HEK293 (cell line): ENCODE measurements around the gene MRPL51.

ENCODE experiments used
- SP7 ChIP-seq: fragments of 450-650 bp; formaldehyde crosslinking; IDR thresholded peaks from 2 replicates; pipeline ENCODE4 v1.5.1; 2016; ENCODE audit warnings: missing biosample characterization, missing genetic modification characterization
- WT1 ChIP-seq: fragments of 450-650 bp; formaldehyde crosslinking; IDR thresholded peaks from 2 replicates; pipeline ENCODE4 v1.5.1; 2016; ENCODE audit warnings: missing biosample characterization, missing genetic modification characterization
- ZBTB20 ChIP-seq: fragments of 450-650 bp; formaldehyde crosslinking; IDR thresholded peaks from 2 replicates; pipeline ENCODE4 v1.5.1; 2016; ENCODE audit warnings: missing biosample characterization, missing genetic modification characterization
- ZBTB48 ChIP-seq: fragments of 450-650 bp; formaldehyde crosslinking; IDR thresholded peaks from 2 replicates; pipeline ENCODE4 v1.5.1; 2016; ENCODE audit warnings: missing biosample characterization, missing genetic modification characterization
- ZNF114 ChIP-seq: fragments of 450-650 bp; formaldehyde crosslinking; IDR thresholded peaks from 2 replicates; pipeline ENCODE4 v1.5.0; 2017; ENCODE audit warnings: missing biosample characterization, missing genetic modification characterization
- ZNF155 ChIP-seq: fragments of 450-650 bp; formaldehyde crosslinking; IDR thresholded peaks from 2 replicates; pipeline ENCODE4 v1.5.1; 2016; ENCODE audit warnings: missing biosample characterization, missing genetic modification characterization
- ZNF248 ChIP-seq: fragments of 450-650 bp; formaldehyde crosslinking; IDR thresholded peaks from 2 replicates; pipeline ENCODE4 v1.5.1; 2017; ENCODE audit warnings: missing biosample characterization, missing genetic modification characterization
- ZNF266 ChIP-seq: fragments of 450-650 bp; formaldehyde crosslinking; IDR thresholded peaks from 2 replicates; pipeline ENCODE4 v1.5.1; 2016; ENCODE audit warnings: missing biosample characterization, missing genetic modification characterization, low read depth
- ZNF335 ChIP-seq: fragments of 450-650 bp; formaldehyde crosslinking; conservative IDR thresholded peaks from 2 replicates; pipeline ENCODE4 v1.5.1; 2016; ENCODE audit warnings: missing biosample characterization, missing genetic modification characterization
- ZNF629 ChIP-seq: fragments of 450-650 bp; formaldehyde crosslinking; IDR thresholded peaks from 2 replicates; pipeline ENCODE4 v1.5.1; 2017; ENCODE audit warnings: missing biosample characterization, missing genetic modification characterization
- ZNF777 ChIP-seq: fragments of 450-650 bp; formaldehyde crosslinking; IDR thresholded peaks from 2 replicates; pipeline ENCODE4 v1.5.1; 2017; ENCODE audit warnings: missing biosample characterization, missing genetic modification characterization, borderline replicate concordance
- ZXDB ChIP-seq: fragments of 450-650 bp; formaldehyde crosslinking; IDR thresholded peaks from 2 replicates; pipeline ENCODE4 v1.5.1; 2016; ENCODE audit warnings: missing biosample characterization, missing genetic modification characterization
- TF ChIP-seq, protein P1 (sequence below): fragments of 450-650 bp; formaldehyde crosslinking; optimal IDR thresholded peaks from 2 replicates; pipeline ENCODE3; 2016; ENCODE audit warnings: missing biosample characterization, mild to moderate bottlenecking, missing genetic modification characterization
- TF ChIP-seq, protein P2 (sequence below): sonication (generic); formaldehyde crosslinking; IDR thresholded peaks from 2 replicates; pipeline ENCODE4 v1.8.1; 2022; ENCODE audit warnings: mild to moderate bottlenecking, moderate library complexity, missing genetic modification reagents
- TF ChIP-seq, protein P3 (sequence below): fragments of 450-650 bp; formaldehyde crosslinking; IDR thresholded peaks from 2 replicates; pipeline ENCODE4 v1.5.1; 2016; ENCODE audit warnings: missing biosample characterization, missing genetic modification characterization
- TF ChIP-seq, protein P4 (sequence below): fragments of 450-650 bp; formaldehyde crosslinking; IDR thresholded peaks from 2 replicates; pipeline ENCODE4 v1.5.1; 2017; ENCODE audit warnings: missing biosample characterization, missing genetic modification characterization
- TF ChIP-seq, protein P5 (sequence below): fragments of 450-650 bp; formaldehyde crosslinking; IDR thresholded peaks from 2 replicates; pipeline ENCODE4 v1.5.1; 2016; ENCODE audit warnings: missing biosample characterization, missing genetic modification characterization
- TF ChIP-seq, protein P6 (sequence below): fragments of 450-650 bp; formaldehyde crosslinking; IDR thresholded peaks from 2 replicates; pipeline ENCODE4 v1.5.1; 2016; ENCODE audit warnings: missing biosample characterization, missing genetic modification characterization
- TF ChIP-seq, protein P7 (sequence below): fragments of 450-650 bp; formaldehyde crosslinking; IDR thresholded peaks from 2 replicates; pipeline ENCODE4 v1.5.1; 2016; ENCODE audit warnings: missing biosample characterization, missing genetic modification characterization
- TF ChIP-seq, protein P8 (sequence below): fragments of 450-650 bp; formaldehyde crosslinking; IDR thresholded peaks from 2 replicates; pipeline ENCODE4 v1.5.1; 2016; ENCODE audit warnings: missing biosample characterization, missing genetic modification characterization

MRPL51 gene

DNA sequence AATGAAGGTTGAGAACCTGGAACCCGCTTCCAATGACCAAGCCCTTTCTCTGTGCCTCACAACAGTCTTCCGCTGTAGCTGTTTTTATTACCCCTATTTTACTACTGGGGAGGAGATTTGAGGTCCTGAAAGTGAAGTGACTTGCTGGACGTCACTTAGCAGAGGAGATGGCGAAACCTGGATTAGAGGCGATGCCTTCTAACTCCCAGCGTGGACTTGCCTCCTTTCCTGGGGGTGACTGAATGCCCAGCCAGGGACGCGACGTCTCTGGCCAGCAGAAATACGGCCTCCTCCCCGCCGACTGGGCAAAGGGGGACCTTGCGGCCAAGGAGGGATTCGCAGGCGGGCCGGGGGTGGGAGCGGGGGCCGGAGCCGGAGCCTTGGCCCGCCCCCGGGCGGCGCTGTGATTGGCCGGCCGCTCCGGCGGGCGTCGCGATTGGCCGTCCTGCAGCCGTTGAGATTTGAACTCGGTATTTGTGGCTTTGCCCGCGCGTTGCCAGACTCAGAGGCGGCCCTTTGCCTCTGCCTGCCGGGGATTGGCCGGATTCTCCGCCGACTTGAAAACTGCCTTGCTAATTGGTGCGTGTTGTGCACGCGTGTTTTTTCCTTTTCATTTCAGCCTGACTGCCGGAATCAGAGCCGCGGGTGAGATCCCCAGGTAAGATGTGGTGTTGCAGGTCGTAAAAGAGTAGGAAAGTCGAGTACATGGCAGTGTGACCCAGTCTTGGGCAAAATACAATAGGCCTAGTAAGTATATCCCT, 615 bp upstream of the MRPL51 start, which contains the start of gene NCAPD2 (continued):
- no peak for TF ChIP-seq ZNF114 (tag by site-specific recombination)
- no peak for TF ChIP-seq ZNF155 (tag by site-specific recombination)
- peak; percentile 27; the same call in 1 of the 2 replicates for TF ChIP-seq SP7 (tag by site-specific recombination)
- TF ChIP-seq, protein P1, sequence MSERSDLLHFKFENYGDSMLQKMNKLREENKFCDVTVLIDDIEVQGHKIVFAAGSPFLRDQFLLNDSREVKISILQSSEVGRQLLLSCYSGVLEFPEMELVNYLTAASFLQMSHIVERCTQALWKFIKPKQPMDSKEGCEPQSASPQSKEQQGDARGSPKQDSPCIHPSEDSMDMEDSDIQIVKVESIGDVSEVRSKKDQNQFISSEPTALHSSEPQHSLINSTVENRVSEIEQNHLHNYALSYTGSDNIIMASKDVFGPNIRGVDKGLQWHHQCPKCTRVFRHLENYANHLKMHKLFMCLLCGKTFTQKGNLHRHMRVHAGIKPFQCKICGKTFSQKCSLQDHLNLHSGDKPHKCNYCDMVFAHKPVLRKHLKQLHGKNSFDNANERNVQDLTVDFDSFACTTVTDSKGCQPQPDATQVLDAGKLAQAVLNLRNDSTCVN (tag by site-specific recombination): peak; percentile 33
- TF ChIP-seq ZNF266 (tag by site-specific recombination): no peak
- TF ChIP-seq ZNF777 (tag by site-specific recombination): 0 out of 2 replicates have a peak, but pooled peaks have one; percentile 28
- peak; percentile 38 for TF ChIP-seq WT1 (tag by site-specific recombination)
- TF ChIP-seq, protein P2, sequence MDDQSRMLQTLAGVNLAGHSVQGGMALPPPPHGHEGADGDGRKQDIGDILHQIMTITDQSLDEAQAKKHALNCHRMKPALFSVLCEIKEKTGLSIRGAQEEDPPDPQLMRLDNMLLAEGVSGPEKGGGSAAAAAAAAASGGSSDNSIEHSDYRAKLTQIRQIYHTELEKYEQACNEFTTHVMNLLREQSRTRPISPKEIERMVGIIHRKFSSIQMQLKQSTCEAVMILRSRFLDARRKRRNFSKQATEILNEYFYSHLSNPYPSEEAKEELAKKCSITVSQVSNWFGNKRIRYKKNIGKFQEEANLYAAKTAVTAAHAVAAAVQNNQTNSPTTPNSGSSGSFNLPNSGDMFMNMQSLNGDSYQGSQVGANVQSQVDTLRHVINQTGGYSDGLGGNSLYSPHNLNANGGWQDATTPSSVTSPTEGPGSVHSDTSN (CRISPR knock-in tag): no peak
- peak; percentile 73 for TF ChIP-seq ZBTB20 (tag by site-specific recombination)
- TF ChIP-seq, protein P3, sequence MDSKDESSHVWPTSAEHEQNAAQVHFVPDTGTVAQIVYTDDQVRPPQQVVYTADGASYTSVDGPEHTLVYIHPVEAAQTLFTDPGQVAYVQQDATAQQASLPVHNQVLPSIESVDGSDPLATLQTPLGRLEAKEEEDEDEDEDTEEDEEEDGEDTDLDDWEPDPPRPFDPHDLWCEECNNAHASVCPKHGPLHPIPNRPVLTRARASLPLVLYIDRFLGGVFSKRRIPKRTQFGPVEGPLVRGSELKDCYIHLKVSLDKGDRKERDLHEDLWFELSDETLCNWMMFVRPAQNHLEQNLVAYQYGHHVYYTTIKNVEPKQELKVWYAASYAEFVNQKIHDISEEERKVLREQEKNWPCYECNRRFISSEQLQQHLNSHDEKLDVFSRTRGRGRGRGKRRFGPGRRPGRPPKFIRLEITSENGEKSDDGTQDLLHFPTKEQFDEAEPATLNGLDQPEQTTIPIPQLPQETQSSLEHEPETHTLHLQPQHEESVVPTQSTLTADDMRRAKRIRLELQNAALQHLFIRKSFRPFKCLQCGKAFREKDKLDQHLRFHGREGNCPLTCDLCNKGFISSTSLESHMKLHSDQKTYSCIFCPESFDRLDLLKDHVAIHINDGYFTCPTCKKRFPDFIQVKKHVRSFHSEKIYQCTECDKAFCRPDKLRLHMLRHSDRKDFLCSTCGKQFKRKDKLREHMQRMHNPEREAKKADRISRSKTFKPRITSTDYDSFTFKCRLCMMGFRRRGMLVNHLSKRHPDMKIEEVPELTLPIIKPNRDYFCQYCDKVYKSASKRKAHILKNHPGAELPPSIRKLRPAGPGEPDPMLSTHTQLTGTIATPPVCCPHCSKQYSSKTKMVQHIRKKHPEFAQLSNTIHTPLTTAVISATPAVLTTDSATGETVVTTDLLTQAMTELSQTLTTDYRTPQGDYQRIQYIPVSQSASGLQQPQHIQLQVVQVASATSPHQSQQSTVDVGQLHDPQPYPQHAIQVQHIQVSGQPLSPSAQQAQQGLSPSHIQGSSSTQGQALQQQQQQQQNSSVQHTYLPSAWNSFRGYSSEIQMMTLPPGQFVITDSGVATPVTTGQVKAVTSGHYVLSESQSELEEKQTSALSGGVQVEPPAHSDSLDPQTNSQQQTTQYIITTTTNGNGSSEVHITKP (tag by site-specific recombination): peak; percentile 57; the same call in 1 of the 2 replicates
- TF ChIP-seq, protein P4, sequence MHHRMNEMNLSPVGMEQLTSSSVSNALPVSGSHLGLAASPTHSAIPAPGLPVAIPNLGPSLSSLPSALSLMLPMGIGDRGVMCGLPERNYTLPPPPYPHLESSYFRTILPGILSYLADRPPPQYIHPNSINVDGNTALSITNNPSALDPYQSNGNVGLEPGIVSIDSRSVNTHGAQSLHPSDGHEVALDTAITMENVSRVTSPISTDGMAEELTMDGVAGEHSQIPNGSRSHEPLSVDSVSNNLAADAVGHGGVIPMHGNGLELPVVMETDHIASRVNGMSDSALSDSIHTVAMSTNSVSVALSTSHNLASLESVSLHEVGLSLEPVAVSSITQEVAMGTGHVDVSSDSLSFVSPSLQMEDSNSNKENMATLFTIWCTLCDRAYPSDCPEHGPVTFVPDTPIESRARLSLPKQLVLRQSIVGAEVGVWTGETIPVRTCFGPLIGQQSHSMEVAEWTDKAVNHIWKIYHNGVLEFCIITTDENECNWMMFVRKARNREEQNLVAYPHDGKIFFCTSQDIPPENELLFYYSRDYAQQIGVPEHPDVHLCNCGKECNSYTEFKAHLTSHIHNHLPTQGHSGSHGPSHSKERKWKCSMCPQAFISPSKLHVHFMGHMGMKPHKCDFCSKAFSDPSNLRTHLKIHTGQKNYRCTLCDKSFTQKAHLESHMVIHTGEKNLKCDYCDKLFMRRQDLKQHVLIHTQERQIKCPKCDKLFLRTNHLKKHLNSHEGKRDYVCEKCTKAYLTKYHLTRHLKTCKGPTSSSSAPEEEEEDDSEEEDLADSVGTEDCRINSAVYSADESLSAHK (tag by site-specific recombination): peak; percentile 37; the same call in 1 of the 2 replicates
- peak; percentile 11; the same call in 1 of the 2 replicates for TF ChIP-seq ZNF629 (tag by site-specific recombination)
- TF ChIP-seq, protein P5, sequence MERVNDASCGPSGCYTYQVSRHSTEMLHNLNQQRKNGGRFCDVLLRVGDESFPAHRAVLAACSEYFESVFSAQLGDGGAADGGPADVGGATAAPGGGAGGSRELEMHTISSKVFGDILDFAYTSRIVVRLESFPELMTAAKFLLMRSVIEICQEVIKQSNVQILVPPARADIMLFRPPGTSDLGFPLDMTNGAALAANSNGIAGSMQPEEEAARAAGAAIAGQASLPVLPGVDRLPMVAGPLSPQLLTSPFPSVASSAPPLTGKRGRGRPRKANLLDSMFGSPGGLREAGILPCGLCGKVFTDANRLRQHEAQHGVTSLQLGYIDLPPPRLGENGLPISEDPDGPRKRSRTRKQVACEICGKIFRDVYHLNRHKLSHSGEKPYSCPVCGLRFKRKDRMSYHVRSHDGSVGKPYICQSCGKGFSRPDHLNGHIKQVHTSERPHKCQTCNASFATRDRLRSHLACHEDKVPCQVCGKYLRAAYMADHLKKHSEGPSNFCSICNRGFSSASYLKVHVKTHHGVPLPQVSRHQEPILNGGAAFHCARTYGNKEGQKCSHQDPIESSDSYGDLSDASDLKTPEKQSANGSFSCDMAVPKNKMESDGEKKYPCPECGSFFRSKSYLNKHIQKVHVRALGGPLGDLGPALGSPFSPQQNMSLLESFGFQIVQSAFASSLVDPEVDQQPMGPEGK: peak; percentile 99
- 0 out of 2 replicates have a peak, but pooled peaks have one; percentile 11 for TF ChIP-seq ZXDB (tag by site-specific recombination)
- TF ChIP-seq, protein P6, sequence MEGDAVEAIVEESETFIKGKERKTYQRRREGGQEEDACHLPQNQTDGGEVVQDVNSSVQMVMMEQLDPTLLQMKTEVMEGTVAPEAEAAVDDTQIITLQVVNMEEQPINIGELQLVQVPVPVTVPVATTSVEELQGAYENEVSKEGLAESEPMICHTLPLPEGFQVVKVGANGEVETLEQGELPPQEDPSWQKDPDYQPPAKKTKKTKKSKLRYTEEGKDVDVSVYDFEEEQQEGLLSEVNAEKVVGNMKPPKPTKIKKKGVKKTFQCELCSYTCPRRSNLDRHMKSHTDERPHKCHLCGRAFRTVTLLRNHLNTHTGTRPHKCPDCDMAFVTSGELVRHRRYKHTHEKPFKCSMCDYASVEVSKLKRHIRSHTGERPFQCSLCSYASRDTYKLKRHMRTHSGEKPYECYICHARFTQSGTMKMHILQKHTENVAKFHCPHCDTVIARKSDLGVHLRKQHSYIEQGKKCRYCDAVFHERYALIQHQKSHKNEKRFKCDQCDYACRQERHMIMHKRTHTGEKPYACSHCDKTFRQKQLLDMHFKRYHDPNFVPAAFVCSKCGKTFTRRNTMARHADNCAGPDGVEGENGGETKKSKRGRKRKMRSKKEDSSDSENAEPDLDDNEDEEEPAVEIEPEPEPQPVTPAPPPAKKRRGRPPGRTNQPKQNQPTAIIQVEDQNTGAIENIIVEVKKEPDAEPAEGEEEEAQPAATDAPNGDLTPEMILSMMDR (tag by site-specific recombination): peak; percentile 55; the same call in 1 of the 2 replicates
- no peak for TF ChIP-seq ZBTB48 (tag by site-specific recombination)
- TF ChIP-seq ZNF248 (tag by site-specific recombination): no peak
- TF ChIP-seq, protein P7, sequence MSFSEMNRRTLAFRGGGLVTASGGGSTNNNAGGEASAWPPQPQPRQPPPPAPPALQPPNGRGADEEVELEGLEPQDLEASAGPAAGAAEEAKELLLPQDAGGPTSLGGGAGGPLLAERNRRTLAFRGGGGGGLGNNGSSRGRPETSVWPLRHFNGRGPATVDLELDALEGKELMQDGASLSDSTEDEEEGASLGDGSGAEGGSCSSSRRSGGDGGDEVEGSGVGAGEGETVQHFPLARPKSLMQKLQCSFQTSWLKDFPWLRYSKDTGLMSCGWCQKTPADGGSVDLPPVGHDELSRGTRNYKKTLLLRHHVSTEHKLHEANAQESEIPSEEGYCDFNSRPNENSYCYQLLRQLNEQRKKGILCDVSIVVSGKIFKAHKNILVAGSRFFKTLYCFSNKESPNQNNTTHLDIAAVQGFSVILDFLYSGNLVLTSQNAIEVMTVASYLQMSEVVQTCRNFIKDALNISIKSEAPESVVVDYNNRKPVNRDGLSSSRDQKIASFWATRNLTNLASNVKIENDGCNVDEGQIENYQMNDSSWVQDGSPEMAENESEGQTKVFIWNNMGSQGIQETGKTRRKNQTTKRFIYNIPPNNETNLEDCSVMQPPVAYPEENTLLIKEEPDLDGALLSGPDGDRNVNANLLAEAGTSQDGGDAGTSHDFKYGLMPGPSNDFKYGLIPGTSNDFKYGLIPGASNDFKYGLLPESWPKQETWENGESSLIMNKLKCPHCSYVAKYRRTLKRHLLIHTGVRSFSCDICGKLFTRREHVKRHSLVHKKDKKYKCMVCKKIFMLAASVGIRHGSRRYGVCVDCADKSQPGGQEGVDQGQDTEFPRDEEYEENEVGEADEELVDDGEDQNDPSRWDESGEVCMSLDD: peak; percentile 84
- peak; percentile 91 for TF ChIP-seq ZNF335 (tag by site-specific recombination)
- TF ChIP-seq, protein P8, sequence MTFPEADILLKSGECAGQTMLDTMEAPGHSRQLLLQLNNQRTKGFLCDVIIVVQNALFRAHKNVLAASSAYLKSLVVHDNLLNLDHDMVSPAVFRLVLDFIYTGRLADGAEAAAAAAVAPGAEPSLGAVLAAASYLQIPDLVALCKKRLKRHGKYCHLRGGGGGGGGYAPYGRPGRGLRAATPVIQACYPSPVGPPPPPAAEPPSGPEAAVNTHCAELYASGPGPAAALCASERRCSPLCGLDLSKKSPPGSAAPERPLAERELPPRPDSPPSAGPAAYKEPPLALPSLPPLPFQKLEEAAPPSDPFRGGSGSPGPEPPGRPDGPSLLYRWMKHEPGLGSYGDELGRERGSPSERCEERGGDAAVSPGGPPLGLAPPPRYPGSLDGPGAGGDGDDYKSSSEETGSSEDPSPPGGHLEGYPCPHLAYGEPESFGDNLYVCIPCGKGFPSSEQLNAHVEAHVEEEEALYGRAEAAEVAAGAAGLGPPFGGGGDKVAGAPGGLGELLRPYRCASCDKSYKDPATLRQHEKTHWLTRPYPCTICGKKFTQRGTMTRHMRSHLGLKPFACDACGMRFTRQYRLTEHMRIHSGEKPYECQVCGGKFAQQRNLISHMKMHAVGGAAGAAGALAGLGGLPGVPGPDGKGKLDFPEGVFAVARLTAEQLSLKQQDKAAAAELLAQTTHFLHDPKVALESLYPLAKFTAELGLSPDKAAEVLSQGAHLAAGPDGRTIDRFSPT: 0 out of 2 replicates have a peak, but pooled peaks have one; percentile 31
